Measurements from ENCODE around the gene ADAR. TPM values are rescaled to one million over a fixed set of nuclear protein-coding genes. Genes with fewer than 3 reads are reported as not detected.

ADAR gene
- polyA plus RNA-seq, 1 donor (not counting 4 experiments of a cell fraction or from before 2014, with no cell fraction given) = 148 TPM

- no peak overlapping the region for H2AFZ ChIP-seq (ENCODE audit: control insufficient read depth, low read length)
- dilution Hi-C loops (cut with MboI; ENCODE audit: extremely low pct_ligation_motif_present, low sequenced_read_pairs) = no loop called here
- H3K27ac ChIP-seq (ENCODE audit: control insufficient read depth, insufficient read depth, low read length) = no peak overlapping the region
- FAIRE-seq (no peak), DNase-seq (ENCODE audit: low read depth, low spot score) (no peak)
- peaks cover 2% of the 10 kb centered on the region for H3K9me1 ChIP-seq (ENCODE audit: control insufficient read depth, extremely low read depth, insufficient read depth, low read length)
- peaks cover 6% of the 10 kb centered on the region for H3K27me3 ChIP-seq (ENCODE audit: control insufficient read depth, extremely low read depth, insufficient read depth, low read length)
- H3K36me3 ChIP-seq (ENCODE audit: control insufficient read depth in 2 of 2, extremely low read depth in 1 of 2, insufficient read depth in 2 of 2, low read length in 2 of 2) = peaks cover 32 to 44% of the 10 kb centered on the region in 2 experiments
- H3K9me3 ChIP-seq (ENCODE audit: control insufficient read depth, low read depth, low read length) = no peaks in the 10 kb centered on the region
- H3K4me2 ChIP-seq (ENCODE audit: control insufficient read depth, extremely low read depth, insufficient read depth, low read depth, low read length) = no peak overlapping the region
- TF ChIP-seq EZH2 (IDR thresholded peaks at IDR 0.05; ENCODE audit: low read length) (no peak), CTCF (optimal IDR thresholded peaks at IDR 0.05 in 1 of 3, IDR thresholded peaks at IDR 0.05 in 1 of 3, conservative IDR thresholded peaks at IDR 0.05 in 1 of 3; ENCODE audit: extremely low read depth in 1 of 3, insufficient read depth in 2 of 3, low read length in 3 of 3) (no peak)
- H3K9ac ChIP-seq (ENCODE audit: control insufficient read depth, extremely low read depth, insufficient read depth, low read length) = no peak overlapping the region
- peaks cover 13% of the 10 kb centered on the region for H3K4me1 ChIP-seq (ENCODE audit: control insufficient read depth, extremely low read depth, insufficient read depth, low read length)
- H4K20me1 ChIP-seq (ENCODE audit: control insufficient read depth, extremely low read depth, insufficient read depth, low read length) = no peaks in the 10 kb centered on the region
- H3K79me2 ChIP-seq (ENCODE audit: control insufficient read depth, insufficient read depth, low read length) = no peaks in the 10 kb centered on the region
- no peak overlapping the region for H3K4me3 ChIP-seq (ENCODE audit: control insufficient read depth in 2 of 3, extremely low read depth in 1 of 3, insufficient read depth in 2 of 3, low read depth in 1 of 3, low read length in 3 of 3)
Measured at GRCh38 chr1:154548028-154548427, 60.0 kb downstream of the ADAR start.

- H3K9me1 ChIP-seq (ENCODE audit: control insufficient read depth, extremely low read depth, insufficient read depth, low read length) = peaks cover 2% of the 10 kb centered on the region
- dilution Hi-C loops (cut with MboI; ENCODE audit: extremely low pct_ligation_motif_present, low sequenced_read_pairs) = no loop called here
- no peak for DNase-seq (ENCODE audit: low read depth, low spot score)
- no peak for TF ChIP-seq CTCF (optimal IDR thresholded peaks at IDR 0.05 in 1 of 3, IDR thresholded peaks at IDR 0.05 in 1 of 3, conservative IDR thresholded peaks at IDR 0.05 in 1 of 3; ENCODE audit: extremely low read depth in 1 of 3, insufficient read depth in 2 of 3, low read length in 3 of 3)
- no peak for TF ChIP-seq EZH2 (IDR thresholded peaks at IDR 0.05; ENCODE audit: low read length)
- no peak overlapping the region for H3K27ac ChIP-seq (ENCODE audit: control insufficient read depth, insufficient read depth, low read length)
- peaks cover 13% of the 10 kb centered on the region for H3K4me1 ChIP-seq (ENCODE audit: control insufficient read depth, extremely low read depth, insufficient read depth, low read length)
- H2AFZ ChIP-seq (ENCODE audit: control insufficient read depth, low read length) = no peak overlapping the region
- FAIRE-seq = peak; percentile 57
- H4K20me1 ChIP-seq (ENCODE audit: control insufficient read depth, extremely low read depth, insufficient read depth, low read length) = no peaks in the 10 kb centered on the region
- peaks cover 6% of the 10 kb centered on the region for H3K27me3 ChIP-seq (ENCODE audit: control insufficient read depth, extremely low read depth, insufficient read depth, low read length)
- H3K4me3 ChIP-seq (ENCODE audit: control insufficient read depth in 2 of 3, extremely low read depth in 1 of 3, insufficient read depth in 2 of 3, low read depth in 1 of 3, low read length in 3 of 3) = no peak overlapping the region
- H3K9ac ChIP-seq (ENCODE audit: control insufficient read depth, extremely low read depth, insufficient read depth, low read length) = no peak overlapping the region
- H3K36me3 ChIP-seq (ENCODE audit: control insufficient read depth in 2 of 2, extremely low read depth in 1 of 2, insufficient read depth in 2 of 2, low read length in 2 of 2) = peaks cover 26 to 36% of the 10 kb centered on the region in 2 experiments
- H3K9me3 ChIP-seq (ENCODE audit: control insufficient read depth, low read depth, low read length) = no peaks in the 10 kb centered on the region
- H3K79me2 ChIP-seq (ENCODE audit: control insufficient read depth, insufficient read depth, low read length) = no peaks in the 10 kb centered on the region
- peak overlapping the region; percentile 2 for H3K4me2 ChIP-seq (ENCODE audit: control insufficient read depth, extremely low read depth, insufficient read depth, low read depth, low read length)
Measured at GRCh38 chr1:154547105-154547732, 60.8 kb downstream of the ADAR start.
